Mammary epithelial cell (primary cell): ENCODE measurements around the gene DDC.

Experiments
- EZH2 ChIP-seq: IDR thresholded peaks from 2 replicates; pipeline ENCODE4 v1.6.1; 2012; ENCODE audit warnings: low read length, inconsistent platforms, borderline replicate concordance
- TF ChIP-seq, protein P1 (sequence below), 2 donors: IDR thresholded peaks in 1 of 2; conservative IDR thresholded peaks in 1 of 2; 2 replicates each; pipeline ENCODE4 v1.5.1; 2011 to 2012; ENCODE audit warnings: inconsistent platforms in 2 of 2, low read length in 2 of 2, mild to moderate bottlenecking in 2 of 2, control low read depth in 1 of 2, low read depth in 1 of 2; ENCODE audit not compliant: insufficient read depth in 1 of 2; ENCODE audit errors: extremely low read depth in 1 of 2

DNA sequence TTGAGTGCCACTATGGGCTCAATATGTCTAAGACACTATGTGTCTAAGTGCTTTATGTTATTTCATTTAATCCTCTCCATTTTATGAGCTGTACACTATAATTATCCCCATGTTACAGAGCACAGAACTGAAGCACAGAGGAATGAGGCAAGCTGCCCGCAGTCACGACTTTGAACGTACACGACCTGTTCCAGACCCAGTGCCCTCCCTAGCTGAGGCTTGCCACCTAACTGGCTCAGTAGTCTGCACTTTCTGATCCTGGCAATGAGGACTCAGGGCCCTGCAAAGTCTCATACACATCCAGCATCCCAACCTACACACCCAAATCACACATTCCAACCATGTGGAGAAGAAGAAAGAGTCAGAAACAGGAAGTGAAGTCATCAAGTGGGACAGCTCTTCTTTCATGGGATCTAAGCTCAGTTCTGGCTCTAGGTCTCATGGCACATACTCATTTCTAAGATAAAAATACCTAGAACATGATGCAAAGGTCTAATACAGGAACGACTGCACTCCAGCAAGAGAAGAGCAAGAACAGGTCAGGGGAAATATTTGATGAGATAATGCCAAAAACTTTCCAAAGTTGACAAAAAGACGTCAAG is 42.4 kb upstream of the DDC start:
- TF ChIP-seq, protein P1, sequence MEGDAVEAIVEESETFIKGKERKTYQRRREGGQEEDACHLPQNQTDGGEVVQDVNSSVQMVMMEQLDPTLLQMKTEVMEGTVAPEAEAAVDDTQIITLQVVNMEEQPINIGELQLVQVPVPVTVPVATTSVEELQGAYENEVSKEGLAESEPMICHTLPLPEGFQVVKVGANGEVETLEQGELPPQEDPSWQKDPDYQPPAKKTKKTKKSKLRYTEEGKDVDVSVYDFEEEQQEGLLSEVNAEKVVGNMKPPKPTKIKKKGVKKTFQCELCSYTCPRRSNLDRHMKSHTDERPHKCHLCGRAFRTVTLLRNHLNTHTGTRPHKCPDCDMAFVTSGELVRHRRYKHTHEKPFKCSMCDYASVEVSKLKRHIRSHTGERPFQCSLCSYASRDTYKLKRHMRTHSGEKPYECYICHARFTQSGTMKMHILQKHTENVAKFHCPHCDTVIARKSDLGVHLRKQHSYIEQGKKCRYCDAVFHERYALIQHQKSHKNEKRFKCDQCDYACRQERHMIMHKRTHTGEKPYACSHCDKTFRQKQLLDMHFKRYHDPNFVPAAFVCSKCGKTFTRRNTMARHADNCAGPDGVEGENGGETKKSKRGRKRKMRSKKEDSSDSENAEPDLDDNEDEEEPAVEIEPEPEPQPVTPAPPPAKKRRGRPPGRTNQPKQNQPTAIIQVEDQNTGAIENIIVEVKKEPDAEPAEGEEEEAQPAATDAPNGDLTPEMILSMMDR (conservative IDR thresholded peaks at IDR 0.05 in 1 of 2, IDR thresholded peaks at IDR 0.05 in 1 of 2; ENCODE audit: extremely low read depth in 1 of 2, insufficient read depth in 1 of 2, low read depth in 1 of 2, low read length in 2 of 2) = no peak
- no peak for TF ChIP-seq EZH2
